ENCODE results near the gene SPOCK2.

The SPOCK2 gene

DNA sequence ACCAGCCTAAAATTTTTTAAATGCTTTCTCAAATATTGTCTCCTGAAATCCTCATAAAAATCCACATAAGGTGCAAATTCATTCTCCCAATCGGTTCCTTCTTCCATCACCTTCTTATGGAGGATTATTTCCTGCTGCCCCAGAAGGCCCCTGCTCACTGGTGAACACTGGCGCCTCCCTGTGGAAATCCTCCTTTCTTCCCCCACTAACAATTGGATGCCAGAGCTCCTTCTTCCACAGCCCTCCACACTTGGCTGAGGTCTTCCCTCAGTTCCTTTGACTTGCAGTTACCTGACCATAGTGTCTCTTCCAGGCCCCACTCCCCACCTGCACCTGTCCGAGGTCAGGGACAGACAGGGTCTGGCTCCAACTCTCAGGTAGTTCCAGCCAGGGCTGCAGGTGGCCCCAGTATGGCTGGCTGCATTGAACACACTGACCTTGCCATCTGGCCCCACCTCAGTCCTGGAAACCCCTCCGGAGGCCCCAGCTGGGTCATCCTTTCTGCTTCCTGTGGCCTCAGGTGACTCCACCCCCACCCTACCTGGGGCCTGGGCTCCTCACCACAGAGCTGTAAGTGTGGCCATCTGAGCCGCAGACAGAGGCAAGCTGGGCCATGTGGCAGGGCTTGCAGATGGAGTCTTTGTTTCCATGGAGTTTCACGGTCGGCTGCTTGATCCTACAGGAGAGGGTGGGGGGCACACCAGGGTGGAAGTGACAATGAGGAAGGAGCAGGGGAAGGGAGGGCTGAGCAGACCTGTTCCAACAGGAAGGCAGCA, 18.4 kb downstream of the SPOCK2 start:
- DNase-seq, result no peak

DNA sequence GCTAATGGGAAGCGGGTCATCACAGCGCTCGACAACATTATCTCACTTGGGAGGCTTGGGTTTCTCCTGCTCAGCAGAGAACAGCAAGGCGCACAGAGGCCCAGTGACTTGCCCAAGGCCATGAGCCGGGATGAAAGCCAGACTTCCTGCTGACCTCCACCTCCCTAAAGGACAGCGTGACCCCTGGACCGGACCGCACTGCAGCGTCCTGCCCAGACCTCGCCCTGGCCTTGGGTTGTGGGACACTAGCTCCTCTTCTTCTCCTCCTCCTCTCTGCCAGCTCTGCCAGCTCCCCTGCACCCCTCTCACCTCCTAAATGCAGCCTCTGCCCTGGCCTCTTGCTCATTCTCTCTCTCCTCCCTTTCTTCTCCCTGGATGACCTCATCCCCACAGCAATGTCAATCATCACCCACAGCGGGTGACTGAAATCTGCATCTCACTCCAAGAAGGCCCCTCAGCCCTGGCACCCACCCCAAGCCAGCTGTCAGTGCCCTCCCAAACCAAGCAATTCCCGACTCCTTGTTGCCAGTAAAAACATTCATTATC, 19.4 kb downstream of the SPOCK2 start:
- DNase-seq, result no peak

DNA sequence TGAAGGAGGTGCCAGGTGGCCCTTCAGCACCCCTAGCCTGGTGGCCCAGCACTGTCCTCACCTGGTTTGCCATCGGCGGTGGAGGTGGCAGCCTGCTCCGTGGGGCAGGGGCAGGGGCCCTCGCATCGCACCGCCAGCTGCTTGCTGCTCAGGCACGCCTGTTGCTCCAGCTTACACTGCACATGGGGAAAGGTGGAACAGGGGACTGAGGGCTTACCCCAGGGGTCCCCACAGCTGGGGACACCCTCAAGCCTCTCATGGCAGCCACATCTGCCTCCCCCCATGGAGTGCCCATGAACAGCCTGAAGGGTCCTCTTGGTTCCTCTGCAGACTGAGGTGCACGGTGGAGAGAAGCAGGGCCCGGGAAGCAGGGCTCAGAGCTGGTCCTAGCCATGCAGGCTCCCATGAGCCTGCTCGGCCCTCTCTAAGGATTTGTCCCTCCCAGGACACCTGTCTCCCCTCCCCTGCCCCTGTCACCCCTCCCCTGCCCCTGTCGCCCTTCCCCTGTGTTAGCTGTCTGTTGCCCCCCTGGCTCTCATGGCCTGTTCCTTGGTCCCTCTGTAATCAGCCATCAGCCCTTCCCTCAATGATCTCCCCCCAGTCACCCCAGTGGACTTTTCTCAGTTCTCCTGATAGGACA, 20.1 kb downstream of the SPOCK2 start:
- DNase-seq, result no peak

DNA sequence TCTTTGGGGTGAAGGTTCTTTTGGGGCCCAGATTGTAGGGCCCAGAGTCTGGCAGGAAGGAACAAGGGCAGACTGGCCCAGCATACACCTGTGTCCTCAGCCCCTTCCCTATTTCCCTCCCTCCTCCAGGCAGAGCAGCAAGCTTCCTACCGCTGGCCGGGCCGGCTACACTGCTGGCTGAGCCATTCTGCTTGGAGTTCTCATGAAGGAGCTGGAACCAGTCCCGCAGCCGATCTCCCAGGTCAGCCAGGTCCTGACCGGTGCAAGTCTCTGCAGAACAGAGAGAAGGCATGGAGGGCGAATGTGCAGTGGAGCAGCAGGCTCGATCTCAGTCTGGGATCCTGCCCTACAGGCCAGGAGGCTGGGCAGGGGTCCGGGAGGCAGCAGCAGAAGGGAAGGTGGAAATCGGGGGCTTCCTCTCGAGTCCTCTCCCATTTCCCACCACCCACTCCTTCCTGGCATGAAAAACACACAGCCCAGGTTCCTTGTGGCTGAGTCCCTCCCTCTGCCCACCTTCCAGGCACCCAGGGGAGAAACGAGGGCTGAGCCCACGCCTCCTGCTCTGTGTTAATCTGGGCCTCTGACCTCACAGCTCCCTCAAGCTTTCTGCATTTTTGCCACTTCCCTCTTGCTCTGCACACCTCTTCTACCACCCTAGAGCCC, 20.8 kb downstream of the SPOCK2 start:
- no peak for DNase-seq

DNA sequence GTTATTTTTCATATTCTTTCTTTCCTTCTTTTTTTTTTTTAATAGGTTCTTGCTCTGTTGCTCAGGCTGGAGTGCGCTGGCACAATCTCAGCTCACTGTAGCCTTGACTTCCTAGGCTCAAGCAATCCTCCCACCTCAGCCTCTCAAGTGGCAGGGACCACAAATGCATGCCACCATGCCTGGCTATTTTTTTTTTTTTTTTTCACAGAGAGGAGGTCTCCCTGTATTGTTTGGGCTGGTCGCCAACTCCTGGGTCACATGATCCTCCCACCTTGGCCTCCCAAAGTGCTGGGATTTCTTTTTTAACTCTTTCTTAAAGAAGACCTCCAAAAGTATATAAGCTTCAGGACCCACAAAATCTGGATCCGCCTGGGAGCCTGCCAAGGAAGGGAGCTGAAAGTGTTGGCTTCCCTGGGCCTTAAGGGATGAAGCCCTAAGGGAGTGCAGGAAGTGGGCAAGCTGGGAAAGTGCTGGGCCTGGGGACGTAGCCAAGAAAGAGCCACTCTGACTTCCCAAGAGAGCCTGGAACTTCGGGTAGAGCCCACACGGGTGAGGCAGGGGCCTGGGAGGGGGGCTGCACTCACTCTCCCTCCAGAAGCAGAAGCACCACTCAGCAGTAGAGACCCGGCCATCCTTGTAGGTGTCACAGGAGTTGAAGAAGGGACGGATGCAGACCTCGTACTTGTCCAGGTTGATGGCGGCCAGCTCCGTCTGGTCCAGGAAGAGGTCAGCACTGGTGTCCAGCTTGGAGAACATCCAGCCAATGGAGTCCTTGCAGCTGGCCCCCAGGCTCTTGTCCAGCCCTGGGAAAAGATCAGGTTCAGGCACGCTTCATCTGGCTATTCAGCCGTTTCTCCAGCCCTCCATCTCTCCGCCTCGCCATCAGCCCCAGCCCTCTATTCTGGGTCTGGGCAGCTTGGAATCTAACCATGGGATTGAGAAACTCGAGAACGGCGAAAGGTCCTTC, 21.8 kb downstream of the SPOCK2 start:
- no peak for DNase-seq

DNA sequence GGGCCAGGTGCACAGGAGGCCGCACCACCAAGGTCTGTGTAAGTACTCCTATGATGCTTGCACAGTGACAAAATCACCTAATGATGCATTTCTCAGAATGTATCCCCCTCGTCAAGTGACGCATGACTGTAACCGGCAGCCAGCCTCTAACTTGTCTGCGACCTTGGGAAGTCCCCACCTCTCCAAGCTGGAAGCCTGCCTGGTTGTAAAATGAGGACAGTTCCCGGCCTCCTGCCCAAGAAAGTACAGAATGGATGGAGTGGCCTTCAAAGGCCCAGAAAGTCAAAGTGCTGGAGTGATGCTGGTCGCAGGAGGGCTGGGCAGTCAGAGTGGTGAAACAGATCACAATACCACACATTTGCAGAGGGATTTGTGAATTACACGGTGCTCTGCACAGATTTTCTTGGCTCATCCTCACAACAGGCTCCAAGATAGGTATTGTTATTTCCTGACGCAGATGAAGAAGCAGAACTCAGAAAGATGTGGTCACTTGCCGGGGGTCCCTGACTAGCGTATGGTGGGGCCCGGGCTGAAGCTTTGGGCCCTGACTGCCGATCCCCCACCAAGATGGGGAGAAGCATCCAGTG, 22.8 kb downstream of the SPOCK2 start:
- DNase-seq, result no peak

DNA sequence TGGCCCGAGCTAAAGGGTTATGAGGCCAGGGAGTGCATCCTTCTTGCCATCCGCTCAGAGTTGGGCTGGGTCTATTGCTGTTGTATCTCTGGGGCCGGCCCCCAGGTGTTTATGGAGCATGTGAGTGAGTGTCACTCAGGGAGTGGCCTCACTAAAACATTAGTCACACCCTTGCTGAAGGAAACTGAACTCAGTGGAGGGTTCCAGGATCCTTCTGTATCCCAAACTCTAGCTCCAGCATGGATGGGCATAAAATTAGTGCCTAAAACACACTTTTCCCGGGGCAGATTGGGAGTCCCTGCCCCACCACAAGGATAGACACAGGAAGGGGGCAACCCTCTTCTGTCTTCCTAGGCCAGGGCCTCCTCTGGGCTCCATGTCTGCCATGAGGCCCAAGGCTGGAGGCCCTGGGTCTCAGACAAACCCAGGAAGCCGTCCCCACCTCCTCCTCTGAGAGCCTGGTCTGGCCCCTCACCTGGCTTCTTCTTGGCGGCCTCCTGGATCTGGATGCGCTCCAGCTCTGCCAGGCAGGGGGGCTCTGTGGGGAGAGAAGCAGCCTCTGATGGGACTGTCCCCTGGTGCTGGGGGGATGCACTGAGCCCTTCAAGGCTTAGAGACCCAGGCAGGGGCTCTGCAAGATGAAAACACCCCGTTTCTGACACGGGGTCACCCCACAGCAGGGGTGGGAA, 24.5 kb downstream of the SPOCK2 start:
- no peak for DNase-seq

DNA sequence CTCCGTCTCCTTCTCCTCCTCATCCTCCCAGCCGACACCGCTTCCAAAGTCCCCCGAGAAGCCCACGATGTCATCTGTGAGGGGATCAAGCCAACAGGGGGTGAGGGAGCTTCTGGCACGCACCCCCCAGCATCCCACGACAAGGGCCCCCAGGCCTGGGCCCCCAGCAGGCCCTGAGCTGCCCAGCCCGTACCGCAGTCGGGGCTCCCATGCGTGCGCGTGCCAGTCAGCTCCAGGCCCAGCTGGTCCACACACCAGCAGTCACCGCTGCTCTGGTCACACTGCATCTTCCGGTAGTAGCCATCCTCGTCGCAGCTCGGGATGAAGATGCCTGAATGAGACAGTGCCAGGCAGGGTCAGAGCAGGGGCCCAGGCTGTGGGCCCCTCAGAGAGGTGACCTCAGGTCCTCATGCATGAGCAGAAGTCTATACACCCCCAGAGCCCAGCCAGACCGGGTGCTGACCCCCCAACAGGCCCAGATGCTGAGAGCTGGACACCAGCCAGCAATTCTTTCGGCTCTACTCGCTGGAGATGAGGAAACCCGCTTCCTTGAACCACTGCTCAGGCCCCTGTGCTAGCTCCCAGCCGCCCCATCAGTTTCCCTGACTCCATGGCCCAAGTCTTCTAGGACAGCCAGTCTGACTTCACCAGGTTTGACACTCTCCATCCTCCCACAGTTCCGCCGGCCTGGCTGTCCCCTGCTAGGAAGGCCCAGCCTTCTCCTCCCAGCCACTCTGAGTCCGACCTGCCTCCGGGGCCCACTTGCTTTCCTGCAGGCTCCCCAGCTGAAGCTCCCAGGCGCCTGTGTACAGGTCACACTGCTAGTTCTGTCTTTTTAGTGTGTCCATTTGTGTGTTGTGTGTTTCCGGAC, 25.3 kb downstream of the SPOCK2 start:
- DNase-seq, result no peak

DNA sequence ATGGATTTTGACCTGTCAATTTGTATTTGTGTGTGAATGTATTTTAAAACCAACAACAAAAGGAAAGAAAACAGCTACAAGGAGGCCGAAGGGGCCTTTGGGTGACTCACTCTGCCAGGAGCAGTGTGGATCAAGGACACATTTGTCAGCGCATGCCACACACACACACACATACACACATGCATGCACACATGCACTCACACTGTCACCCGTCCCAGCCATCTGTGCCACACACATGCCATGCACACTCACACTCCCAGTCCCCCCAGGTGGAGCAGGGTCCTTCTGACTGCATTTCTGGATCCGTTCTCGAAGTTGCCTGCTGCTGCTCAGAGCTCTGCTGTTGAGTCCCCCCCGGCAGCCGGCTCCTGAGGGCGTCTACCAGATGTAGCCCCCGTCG, 26.0 kb downstream of the SPOCK2 start:
- DNase-seq, result no peak

DNA sequence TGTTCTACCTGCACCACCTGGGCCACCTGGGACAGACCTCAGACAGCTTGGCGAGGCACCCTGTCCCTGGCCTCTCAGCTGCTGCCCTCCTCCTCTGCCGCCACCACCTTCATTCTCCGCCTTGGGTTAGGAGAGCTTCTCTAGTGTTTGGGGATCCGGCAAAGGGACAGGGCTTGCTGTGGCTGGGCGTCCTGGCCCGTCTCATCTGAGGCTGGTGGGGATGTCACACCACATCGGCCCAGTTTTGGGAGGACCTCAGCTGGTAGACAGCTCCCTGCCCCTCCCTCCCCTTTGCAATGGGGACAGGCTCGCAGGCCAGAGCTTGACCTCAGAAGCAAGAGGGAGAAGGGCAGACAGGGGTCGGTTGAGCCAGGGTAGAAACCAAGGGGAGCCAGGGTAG, 26.4 kb downstream of the SPOCK2 start:
- no peak for DNase-seq

DNA sequence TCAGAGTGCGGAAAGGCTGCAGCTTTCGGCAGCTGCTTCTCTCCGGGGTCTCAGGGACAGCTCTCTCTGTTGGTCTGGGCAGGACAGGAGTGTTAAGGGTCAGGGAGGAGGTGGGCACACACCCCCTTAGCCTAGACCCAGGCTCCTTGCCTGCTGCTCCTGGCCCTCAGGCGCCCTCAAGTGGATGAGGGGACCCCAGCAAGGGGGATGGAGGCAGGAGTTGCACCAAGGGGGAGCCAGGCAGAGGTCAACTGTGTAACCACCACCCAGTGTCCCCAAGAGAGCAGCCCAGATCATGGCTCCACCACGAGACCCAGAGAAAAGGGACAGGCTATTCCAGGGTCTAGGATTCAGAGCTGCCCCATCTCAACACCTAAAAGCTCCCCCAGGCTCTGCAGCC, 26.9 kb downstream of the SPOCK2 start:
- DNase-seq, result no peak

DNA sequence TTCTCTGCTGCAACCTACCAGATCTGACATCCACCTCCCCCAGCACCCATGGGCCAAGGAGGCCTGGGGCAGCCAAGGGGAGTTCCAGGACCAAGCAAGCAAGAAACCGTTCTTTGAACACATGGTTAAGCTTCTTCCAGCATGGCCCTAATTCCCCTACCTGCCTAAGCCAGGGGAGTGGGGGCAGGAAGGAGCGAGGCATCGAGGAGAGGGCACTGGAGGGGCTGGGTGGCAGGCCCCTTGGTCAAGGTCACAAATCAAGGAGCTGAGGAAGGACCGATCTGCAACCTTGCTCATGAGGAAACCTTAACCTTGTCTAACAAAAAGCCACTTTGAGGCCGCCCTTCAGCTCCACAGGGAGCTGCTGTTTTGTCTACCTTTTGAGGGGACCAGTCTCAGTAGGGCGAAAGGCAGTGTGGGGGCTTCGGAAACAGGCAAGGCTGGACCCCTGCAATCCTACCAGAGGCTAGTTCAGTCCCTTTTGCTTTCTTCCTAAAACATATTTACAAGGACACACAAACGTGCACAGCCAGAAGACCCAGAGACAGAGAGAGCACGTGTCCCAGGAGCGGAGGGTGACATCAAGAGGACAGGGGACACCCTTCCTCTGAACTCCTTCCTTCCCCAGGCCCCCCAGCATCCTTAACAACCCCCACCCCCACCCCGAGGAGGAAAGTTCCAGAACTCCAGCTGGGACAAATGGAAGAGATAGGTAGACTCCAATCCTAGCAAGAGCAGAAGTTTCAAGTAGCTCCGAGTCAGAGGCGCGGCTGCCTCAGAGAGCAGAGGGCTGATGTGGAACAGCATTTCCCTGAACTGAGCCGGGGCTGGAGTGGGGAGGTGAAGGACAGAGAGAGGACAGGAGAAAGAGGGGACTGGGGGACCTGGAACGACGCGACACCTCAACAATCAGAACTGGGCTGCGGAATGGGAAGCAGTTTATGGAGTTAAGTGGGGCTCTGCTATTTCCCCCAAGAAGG, 28.2 kb downstream of the SPOCK2 start:
- no peak for DNase-seq

DNA sequence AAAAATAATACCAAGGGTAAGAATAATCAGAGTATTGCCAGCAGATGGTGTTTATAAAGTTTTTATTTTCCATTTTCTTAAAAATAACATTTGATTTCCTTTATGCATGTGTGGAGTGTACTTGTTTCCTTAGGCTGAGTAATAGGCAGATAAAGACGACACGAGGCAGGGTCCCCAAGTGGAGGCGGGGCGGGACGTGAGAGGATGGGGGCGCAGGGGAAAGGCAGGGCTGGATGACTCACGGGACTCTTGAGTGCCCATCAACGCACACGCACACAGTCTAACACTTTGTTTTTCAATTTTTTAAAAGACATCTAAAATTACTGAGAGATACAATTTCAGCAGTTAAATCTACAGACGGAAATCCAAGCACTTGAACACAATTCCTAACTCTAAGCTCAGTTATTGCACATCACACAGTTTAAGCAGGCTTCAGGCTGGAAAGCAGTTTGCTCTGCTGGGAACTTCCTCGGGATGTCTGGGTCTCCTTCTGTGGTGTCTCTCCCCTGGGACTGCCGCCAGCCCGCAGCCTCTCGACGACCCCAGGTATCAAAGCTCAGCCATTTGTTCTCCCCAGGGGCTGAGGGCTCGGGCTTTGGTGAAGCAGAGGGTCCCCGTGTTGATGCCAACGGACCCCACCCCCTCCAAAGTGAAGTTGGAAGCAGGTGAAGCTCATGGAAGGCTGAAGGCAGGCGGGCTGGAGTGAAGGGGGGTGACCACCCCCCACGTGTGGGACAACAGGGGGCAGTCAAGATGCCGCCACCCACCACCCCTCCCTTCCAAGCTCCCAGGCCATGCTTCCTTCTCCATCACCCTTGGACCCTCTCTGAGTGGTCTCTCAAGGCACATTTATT, 29.1 kb downstream of the SPOCK2 start:
- DNase-seq, result no peak

DNA sequence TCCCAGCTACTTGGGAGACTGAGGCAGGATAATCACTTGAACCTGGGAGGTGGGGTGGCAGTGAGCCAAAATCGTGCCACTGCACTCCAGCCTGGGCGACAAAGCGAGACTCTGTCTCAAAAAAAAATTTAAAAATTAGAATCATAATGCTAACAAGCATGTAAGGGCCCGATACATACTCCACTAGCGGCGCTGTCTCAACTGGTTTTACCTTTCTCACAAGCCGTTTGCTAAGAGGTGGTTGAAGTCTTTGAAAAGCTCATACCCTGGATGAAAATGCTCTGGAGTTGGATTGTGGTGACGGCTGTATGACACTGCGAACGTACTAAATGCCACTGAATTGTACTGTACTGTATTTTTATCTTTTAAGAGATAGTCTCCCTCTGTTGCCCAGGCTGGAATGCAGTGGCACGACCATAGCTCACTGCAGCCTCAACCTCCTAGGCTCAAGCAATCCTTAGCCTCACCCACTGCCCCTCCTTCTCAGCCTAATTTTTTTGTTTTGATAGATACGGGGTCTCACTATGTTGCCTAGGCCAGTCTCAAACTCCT, 29.9 kb downstream of the SPOCK2 start:
- no peak for DNase-seq

DNA sequence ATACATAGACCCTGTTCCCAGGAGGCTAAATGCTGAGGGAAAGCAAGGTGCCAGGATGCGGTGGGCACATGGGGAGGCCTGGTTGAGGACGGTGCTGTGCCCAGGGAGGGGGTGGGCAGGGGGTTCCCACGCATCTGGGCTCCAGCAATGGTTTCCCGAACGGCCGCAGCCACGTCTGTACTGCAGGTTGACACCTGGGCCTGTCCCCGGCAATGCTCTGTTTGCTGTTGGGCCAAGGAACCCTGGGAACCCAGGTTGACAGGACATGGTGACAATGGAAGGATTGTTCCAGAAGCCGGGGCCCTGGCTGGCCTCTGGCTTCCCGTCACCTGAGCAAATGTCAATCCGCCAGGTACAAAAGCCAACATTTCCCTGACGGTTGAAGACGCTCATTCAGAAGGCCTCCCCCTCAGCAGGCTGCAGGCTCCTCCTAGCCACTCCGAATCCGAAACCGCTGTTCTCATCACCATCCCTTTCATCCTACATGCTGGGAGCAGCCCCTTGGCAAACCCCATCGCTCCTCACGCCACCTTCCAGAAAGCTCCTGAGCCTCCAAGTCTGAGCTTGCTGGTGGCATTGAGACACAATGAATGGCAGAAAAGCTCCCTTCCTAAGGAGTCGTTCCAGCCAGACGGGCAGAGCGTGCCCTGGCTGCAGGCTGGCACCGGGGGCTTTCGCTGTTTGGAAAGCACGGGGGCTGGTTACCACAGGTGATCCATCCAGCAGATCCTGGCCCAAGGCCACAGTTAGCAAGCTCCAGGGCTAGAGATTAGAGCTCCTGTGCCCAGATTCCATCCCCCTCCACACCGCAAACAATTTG, 31.2 kb downstream of the SPOCK2 start:
- DNase-seq, result no peak

DNA sequence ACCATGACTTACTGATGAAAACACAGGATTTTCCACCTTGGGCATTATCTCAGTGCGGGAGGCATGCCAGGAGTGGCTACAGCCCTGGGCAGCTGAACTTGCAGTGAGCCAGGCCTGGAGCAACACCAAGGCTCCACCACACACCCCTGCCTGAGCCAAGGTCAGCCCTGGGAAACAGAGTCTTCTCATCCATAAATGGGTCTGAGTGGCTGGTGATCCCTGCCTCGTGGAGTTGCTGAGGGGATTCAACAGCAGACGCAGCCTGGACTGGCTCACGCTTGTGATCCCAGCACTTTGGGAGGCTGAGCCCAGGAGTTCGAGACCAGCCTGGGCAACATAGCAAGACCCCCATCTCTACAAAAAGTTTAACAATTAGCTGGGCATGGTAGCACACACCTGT, 32.2 kb downstream of the SPOCK2 start:
- no peak for DNase-seq

DNA sequence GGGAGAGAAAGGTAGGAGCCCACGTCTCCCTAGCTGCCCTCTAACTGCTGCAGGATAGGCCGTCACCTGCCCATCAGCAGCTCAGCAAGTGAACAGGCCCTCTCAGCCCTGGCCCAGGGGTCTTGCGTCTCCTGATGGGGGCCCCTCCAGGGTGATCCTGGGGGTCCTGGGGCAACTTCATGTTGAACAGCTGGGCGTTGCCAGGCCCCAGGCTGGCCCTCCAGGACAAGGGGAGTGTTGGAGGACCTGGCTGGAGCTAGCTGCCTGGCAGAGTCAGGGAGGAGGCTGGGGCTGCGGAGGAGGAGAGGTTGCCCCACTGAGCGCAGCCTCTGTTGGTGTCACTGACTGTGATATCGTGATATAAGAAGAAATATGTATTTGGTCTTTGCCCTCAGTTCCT, 34.7 kb downstream of the SPOCK2 start:
- DNase-seq, result no peak

All from hippocampal formation (tissue), 2 donors.